Stimulated activated CD4-positive, alpha-beta T cell treated with anti-CD3 and anti-CD28 coated beads, Interleukin-4, amount 100 ng/mL, for 48 hours (primary cell): ENCODE measurements around the gene MYT1.

Experiments
- DNase-seq, 2 donors: peaks; one replicate each; pipeline ENCODE4 v3.0.0-alpha.2; 2020; ENCODE audit warnings: low read depth in 2 of 2

Gene MYT1

GRCh38 chr20:64139199-64140060, 24.8 kb upstream of the MYT1 start:
- no peak for DNase-seq

DNA sequence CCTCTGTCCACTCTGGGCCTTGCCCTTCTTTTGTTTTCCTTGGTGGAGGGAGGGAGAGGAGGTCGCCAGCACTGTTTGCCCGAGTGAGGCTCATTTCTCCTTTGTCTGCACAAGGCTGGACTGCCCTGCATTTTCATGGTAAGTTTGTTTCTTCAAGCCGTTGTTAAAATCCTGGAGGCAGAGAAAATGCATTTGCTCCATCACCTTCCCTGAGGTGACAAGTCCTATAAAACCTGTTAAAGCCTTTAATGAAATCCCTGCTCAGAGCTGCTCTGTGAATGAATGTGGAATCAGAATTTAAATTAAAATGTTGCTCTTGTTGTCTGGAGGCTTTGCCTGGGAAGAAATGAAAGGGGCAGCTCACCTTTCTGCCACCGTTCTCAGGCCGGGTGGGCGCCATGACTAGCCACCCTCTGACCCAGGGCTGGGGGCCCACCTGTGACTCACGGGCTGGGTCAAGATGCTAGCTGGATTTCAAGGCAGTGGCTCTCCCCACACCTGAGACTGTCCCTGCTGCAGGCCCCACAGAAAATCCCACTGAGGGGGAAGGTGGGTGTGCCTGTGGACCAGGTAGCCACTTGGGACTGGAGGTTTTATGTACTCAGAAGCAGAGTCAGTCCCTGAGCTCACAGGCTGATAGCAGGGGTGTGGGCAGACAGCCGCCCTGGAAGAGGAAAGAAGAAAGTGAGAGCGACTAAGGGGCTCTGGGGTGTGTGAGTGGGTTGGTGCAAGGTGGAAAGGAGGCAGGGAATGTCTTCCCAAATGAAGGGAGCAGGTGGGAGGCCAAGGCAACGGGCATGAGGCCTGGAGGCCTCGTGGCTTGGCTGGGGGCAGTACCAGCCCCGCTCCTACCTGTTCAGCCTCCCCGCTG, 24.0 kb upstream of the MYT1 start:
- no peak for DNase-seq

GRCh38 chr20:64140956-64141355, 23.3 kb upstream of the MYT1 start:
- no peak for DNase-seq

GRCh38 chr20:64142590-64142989, 21.7 kb upstream of the MYT1 start:
- DNase-seq = no peak

DNA sequence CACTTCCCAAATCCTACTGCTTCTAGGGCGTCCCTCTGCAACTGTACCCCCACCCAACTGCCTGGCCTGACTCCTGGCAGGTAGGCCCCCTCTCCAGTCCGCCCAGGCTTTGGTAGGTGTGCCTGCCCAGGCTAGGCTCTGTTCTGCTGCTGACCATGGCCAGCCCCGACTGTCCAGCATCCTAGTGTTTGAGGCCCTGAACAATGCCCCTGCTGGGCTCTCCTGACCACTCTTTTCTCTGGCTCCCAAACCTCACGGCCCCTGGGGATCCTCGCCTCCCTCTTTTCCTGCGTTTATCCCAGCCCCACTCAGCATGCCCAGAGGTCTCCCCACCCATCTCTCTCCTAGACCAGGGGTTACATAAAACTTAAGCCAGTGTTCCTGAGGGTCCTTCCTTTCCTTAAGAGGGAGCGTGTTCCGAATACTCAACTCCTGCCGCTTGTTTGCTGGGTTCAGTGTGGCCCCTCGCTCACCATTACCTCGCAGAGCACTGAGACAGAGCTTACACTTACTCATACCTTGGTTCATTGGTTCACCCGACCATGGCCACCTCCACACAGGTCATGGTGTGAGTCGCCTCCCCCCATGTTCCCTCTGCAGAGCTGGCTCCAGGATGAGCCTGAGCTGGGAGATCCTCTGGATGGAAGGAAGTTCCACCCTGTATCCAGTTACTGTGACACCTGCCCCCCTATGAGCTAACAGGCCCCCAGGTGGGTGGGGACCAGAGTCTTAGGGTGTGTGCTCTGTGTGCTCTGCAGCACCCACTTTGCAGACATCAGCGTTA, 21.0 kb upstream of the MYT1 start:
- no peak for DNase-seq

- DNase-seq = no peak
These were observed 19.9 kb upstream of the MYT1 start for GRCh38 chr20:64144144-64144912.

GRCh38 chr20:64145458-64146300, 18.6 kb upstream of the MYT1 start:
- peak in 1 of 2 donors; percentile 15 for DNase-seq

GRCh38 chr20:64146301-64146935, 17.8 kb upstream of the MYT1 start:
- DNase-seq = no peak

- DNase-seq = no peak
These were observed 17.2 kb upstream of the MYT1 start for GRCh38 chr20:64146936-64147477.

GRCh38 chr20:64148581-64148980, 15.7 kb upstream of the MYT1 start:
- no peak for DNase-seq

GRCh38 chr20:64149141-64149540, 15.1 kb upstream of the MYT1 start:
- no peak for DNase-seq

DNA sequence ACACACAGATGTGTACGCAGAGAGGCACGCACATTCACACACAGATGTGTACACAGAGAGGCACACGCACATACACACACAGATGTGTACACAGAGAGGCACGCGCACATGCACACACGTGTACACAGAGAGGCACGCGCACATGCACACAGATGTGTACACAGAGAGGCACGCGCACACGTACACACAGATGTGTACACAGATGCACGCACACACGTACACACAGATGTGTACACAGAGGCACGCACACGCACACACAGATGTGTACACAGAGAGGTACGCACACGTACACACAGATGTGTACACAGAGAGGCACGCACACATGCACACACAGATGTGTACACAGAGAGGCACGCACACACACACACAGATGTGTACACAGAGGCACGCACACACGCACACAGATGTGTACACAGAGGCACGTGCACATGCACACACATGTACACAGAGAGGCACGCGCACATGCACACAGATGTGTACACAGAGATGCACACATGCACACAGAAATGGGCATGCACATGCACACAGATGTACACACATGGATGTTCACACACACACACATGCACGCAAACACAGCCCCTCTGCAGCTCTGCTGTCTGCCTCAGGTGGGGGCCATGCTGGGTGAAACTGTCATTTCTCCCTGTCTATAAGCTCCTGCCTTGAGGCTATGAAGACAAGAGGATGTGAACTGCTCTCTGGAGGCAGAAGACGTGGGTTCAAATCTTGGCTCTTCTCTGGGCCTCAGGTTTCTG, 14.3 kb upstream of the MYT1 start:
- no peak for DNase-seq

DNA sequence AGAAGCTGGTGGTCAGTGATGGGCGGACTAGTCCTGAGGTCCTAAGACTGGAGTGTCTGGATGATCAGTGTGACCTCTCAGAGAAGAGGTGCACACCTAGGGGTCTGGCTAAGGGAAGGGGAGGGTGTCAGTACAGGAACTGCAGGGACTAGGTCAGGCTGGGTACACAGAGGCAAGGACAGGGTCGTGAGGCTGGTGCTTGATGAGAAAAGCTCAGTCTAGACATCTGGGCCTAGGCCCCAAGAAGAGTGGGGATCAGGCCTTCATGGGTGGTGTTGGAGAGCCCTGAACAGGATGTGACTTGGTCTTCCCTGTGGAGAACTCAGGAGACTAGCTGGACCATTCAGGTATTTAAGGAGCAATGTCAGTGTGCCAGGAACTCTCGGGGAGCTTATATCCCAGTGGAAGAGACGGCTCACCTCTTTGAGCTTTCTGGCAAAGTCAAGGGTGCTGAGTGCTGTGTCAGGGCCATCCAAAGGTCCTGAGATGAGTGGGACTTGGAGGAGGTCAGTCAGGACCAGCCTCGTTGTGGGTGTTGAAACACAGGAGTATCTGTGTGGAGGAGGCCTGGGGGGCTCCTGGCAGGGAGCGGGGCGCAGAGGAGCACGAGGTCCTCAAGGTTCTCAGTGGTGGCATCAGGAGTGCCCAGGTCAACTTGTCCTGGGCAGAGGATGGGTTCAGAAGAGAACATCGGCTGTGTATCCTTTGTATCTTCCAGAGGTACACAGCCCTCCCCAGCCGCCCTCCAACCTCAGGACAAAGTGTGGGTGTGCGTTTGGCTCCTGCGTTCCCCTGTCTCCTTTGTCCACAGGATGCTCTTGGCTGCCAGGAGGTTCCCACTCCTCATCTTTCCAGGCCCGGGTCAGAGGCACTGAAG, 13.3 kb upstream of the MYT1 start:
- DNase-seq = no peak

- DNase-seq = no peak
These were observed 12.4 kb upstream of the MYT1 start for GRCh38 chr20:64151633-64152530.

DNA sequence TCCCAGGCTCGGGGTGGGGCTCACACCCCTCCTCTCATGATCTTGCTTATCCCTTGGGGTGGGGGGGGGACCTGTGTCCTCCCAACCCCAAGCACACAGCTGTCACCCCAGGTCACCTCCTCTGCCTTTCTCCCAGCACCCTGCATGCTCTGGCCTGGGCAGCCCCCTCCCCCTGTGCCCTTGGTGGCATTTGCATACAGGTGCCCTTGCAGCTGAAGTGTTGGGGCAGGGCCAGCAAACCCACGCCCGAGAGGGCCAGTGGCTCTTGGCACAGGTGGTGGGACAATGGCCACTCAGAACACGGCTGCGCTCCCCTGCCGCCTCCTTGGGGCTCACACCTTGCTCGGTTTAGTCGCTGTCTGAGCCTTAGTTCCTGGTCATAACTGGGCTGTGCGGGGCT, 11.3 kb upstream of the MYT1 start:
- DNase-seq = no peak

GRCh38 chr20:64153410-64153809, 10.8 kb upstream of the MYT1 start:
- DNase-seq = no peak
